Hematopoietic multipotent progenitor cell treated with erythropoietin and hydrocortisone succinate and interleukin-3 and kit ligand, for 15 days (in vitro differentiated cells): Measurements from ENCODE around the gene EPN3.
A peak's percentile ranks its signal among the peaks of the same experiment; 100 is the strongest.

ENCODE experiments used
- DNase-seq: peaks from one replicate; pipeline ENCODE4 v3.0.0-alpha.2; 2015; ENCODE audit warnings: low spot score

EPN3 gene

GRCh38 chr17:50550661-50551432, 18.3 kb downstream of the EPN3 start:
- DNase-seq: no peak

- no peak for DNase-seq
Measured at GRCh38 chr17:50551433-50551815, 18.9 kb downstream of the EPN3 start.

GRCh38 chr17:50551884-50552283, 19.3 kb downstream of the EPN3 start:
- no peak for DNase-seq

DNA sequence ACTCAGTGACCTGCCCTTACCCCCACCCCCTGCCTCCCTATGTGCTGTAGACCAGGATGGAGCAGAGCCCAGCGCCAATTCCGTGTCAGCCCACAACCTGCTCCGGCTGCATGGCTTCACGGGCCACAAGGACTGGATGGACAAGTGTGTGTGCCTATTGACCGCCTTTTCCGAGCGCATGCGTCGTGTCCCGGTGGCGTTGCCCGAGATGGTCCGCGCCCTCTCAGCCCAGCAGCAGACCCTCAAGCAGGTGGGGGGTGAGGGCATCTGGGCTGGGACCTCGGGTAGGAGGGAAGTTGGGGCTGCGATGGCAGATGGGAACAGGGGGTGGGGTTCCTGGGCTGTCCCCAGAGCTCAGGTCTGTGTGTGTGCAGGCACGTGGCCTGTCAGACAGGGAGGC, 21.7 kb downstream of the EPN3 start:
- DNase-seq: no peak

DNA sequence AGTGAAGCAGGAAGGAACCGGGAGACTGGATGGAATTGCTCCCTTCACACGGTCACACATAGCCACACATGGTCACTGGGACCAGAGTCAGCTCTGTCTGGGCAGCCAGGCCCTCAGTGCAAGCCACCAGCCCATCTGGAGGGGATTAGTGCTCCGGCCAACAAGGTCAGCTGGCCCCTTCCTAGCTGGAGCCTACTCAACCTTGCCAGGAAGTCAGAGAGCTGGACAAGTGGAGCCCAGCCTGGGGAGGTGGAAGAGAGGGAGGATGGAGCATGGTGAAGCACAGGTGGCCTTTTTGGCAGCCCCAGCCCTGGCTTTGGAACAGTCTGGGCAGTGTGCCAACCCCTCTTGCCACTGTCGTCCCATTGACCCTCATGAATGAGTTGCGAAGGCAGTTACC, 24.3 kb downstream of the EPN3 start:
- no peak for DNase-seq

- no peak for DNase-seq
Measured at GRCh38 chr17:50557630-50558029, 25.1 kb downstream of the EPN3 start.

GRCh38 chr17:50558091-50558490, 25.6 kb downstream of the EPN3 start:
- no peak for DNase-seq

DNA sequence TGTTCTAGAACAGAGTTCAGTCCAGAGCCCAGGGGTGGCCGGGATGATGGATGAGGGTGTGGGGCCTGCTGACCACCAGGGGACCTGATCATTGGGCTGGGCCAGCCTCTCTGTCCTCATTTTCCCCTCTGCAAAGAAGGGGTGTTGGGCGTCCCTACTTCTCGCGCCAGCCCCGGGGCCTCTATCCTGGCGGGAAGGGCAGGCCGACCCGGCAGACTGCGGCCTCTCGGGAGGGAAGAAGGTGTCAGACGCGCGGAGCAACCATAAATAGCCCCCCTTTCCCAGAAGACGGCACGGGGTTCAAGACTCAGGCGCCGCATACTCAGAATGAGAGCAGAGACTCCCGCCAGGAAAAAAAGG, 26.0 kb downstream of the EPN3 start:
- no peak for DNase-seq

GRCh38 chr17:50558941-50559614, 26.5 kb downstream of the EPN3 start:
- DNase-seq: no peak

DNA sequence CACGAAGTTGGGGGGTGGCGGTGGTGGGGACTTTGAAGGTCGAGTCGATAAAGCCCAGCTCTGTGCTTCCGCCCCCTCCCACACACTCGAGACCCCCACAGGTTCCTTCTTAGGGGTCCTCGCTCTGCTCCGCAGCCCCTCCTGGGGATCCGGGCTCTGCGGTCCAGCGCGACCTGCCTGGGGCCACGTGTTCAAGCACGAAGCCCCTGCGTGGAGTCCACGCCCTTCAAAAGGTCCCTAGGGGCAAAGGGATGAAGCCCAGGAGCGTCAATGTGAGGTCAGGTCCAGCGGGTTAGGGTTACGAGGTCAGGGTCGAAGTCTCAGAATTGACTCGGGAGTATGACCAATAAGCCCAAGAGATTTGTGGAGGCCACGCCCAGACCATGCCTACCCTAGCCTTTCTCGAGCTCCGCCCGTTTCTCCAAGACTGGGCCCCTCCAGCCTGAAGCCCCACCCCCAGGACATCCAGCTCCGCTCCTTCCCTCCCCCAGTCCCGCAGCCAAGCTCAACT, 27.2 kb downstream of the EPN3 start:
- no peak for DNase-seq

GRCh38 chr17:50560185-50560824, 27.8 kb downstream of the EPN3 start, which contains the start of gene CACNA1G:
Gene CACNA1G, plus strand, starts transcription at chr17:50560715. Its CDS starts 745 bp downstream, at chr17:50561460.
- peak; percentile 68 for DNase-seq

GRCh38 chr17:50560931-50561745, 28.6 kb downstream of the EPN3 start:
- no peak for DNase-seq

DNA sequence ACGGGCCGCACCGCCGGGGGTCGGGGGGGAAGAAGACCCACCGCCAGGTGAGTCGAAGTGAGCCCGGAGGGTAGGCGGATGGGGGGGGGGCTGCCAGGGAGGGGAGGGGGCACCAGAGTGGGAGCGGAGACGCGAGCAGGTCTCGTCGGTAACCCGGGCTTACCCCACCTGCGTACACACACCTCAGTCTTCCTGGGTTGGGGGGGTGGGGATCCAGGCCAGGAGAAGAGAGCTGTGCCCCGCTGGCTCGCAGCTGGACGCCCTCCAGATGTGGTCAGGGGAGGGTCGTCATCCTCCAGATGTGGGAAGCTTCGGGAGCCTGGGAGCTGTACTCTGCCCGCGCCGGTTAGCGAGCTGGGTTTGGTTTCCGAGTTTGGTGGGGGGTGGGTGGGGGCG, 29.2 kb downstream of the EPN3 start:
- DNase-seq: no peak

- no peak for DNase-seq
Measured at GRCh38 chr17:50562242-50563091, 29.9 kb downstream of the EPN3 start.

DNA sequence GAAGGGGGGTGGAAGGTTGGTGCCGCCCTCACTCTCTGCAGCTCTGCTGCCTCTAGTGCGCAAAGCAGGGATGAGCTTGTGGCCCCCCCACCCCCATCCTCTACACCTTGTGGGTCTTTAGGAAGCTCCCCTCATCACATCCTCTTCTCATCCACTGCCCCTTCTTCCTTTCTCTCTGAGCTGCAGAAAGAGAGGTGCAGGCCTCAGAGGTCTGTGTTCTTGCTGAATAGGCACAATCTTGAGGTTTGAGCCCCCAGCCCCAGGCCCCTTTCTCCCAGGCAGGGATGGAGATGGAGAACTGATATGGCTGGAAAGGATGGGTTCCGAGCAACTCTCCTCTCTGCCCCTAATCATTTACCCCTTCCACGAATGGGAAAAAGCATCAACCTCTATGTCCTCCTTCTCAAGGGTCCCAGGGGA, 30.6 kb downstream of the EPN3 start:
- DNase-seq: no peak

- no peak for DNase-seq
Measured at GRCh38 chr17:50564916-50565315, 32.4 kb downstream of the EPN3 start.

DNA sequence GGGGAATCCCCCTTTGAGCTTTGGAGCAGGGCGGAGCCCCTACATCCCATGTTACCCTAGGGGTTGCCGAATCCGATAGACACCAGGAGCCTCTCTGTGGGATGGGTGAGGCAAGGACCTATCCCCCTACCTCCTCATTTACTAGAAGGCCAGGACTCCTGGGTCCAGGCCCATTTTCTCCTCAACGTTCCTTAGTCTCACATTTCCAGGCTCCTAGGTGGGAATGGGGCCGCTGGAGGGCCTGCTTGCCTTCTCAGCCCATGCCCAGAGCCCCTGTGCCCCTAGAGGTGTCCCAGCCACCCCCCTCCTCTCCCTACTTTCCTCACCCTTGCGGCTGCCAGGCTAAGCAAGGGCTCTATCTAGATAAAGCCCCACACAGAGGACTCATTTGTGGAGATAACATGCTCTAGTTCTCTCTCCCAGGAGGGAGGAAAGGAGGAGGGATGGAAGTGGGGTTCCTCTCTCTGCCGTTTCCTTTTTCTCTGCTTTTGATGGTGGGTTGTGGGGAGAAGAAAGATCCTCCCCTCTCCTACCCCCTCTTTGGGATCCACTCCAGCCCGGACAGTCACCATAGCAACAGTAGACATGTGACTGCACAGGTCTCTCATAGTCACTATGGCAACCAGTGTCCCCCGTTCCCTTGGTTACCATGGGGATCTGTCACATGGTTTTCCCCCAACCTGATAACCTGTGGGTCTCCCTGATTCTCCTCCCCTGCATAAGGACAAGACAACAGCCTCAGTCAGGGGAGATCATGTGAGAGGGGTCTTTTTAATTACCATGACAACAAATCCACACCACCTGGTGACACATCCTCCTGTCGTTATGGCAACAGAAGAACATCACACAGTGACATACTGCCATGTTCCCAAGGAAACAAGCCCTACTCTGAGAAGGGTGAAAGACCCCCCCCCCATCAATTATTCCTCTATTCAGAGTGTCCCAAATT, 33.1 kb downstream of the EPN3 start:
- no peak for DNase-seq

DNA sequence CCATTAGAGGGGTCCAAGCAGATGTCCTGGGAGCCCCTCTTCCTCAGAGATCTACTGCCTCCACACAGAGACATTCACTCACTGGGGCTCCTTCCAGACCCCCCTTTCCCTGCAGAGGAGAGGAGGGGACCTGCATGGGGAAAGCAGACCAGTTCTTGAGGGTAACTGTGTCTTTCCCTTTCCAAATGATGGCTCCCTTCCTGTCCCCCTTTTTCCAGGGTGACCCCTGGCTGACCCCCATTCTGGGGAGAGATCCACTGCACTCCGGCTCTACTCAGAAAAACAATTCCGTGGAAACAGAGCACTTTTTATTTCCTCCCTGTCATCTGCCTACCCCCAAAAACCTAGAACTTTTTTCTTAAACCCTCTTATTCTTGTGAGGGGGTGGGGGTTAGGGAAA, 34.4 kb downstream of the EPN3 start:
- no peak for DNase-seq

- no peak for DNase-seq
Measured at GRCh38 chr17:50568659-50569058, 36.1 kb downstream of the EPN3 start.

DNA sequence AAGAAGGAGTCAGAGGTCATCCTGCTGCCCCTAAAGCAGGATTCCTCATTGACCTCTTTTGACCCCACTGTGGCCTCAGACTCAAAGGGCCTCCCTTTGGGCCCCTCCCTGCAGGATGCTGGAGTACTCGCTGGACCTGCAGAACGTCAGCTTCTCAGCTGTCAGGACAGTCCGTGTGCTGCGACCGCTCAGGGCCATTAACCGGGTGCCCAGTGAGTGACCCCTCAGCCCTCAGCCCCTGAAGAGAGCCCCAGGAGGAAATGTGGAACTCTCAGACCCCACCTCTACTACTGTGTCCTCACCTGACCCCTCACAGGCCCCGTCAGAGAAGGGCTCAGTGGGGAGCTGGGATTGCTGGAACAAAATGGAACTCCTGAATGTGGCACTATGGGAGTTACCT, 37.1 kb downstream of the EPN3 start:
- DNase-seq: no peak
